OCI-LY3 (cell line): ENCODE measurements around the gene ASTN2.

Source experiments
- EZH2phosphoT487 ChIP-seq: fragments of 200-600 bp; shearing (Covaris generic); IDR thresholded peaks from 2 replicates; pipeline ENCODE4 v1.6.1; 2018; ENCODE audit warnings: antibody characterized with exemption, mixed run types, low read depth
- TF ChIP-seq, protein P1 (sequence below): fragments of 200-600, 300-600 bp; sonication (generic); IDR thresholded peaks from 2 replicates; pipeline ENCODE4 v1.5.1; 2014; ENCODE audit warnings: antibody characterized with exemption, low read length, low read depth

DNA sequence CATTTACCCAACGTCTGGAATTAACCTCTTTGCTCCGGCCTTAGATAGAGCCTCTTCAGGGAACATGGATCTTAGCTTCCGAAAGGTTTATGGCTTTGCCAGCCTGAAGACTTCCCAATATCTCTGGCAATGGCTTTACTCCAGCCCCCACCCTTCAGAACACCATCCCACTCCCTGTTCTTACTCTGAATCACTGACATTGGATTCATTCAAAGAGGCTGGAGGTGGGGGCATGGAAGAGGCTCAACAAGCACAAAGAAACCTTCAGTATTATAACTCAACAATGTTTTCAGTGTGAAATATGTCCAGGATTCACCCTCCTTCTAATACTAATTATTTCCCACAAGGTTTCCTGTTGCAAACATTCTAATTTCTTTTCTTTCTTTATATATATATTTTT lies 91.5 kb downstream of the ASTN2 start:
- TF ChIP-seq, protein P1, sequence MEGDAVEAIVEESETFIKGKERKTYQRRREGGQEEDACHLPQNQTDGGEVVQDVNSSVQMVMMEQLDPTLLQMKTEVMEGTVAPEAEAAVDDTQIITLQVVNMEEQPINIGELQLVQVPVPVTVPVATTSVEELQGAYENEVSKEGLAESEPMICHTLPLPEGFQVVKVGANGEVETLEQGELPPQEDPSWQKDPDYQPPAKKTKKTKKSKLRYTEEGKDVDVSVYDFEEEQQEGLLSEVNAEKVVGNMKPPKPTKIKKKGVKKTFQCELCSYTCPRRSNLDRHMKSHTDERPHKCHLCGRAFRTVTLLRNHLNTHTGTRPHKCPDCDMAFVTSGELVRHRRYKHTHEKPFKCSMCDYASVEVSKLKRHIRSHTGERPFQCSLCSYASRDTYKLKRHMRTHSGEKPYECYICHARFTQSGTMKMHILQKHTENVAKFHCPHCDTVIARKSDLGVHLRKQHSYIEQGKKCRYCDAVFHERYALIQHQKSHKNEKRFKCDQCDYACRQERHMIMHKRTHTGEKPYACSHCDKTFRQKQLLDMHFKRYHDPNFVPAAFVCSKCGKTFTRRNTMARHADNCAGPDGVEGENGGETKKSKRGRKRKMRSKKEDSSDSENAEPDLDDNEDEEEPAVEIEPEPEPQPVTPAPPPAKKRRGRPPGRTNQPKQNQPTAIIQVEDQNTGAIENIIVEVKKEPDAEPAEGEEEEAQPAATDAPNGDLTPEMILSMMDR: no peak
- TF ChIP-seq EZH2phosphoT487: no peak
